Right lobe of liver (tissue), 6 donors: ENCODE data around the gene PEAK1. TPM values are rescaled to one million over a fixed set of nuclear protein-coding genes. Genes with fewer than 3 reads are reported as not detected.

Source experiments
- ATAC-seq, 4 donors: fragments of 200-7000 bp; cut with Tn5 transposase; one replicate each; pipeline ENCODE4 v1.9.1; 2020; ENCODE audit warnings: mild to moderate bottlenecking in 4 of 4, moderate library complexity in 4 of 4
- DNase-seq, 3 donors: peaks; one replicate each; pipeline ENCODE4 v3.0.0-alpha.2; 2020
- H3K27ac ChIP-seq, 3 donors: fragments of 200-600 bp; one replicate each; pipeline ENCODE4 v1.8.0; 2022
- H3K27me3 ChIP-seq, 2 donors: fragments of 200-600 bp; one replicate each; pipeline ENCODE4 v1.8.0; 2022
- H3K36me3 ChIP-seq, 4 donors: fragments of 200-600 bp; sonication (generic) in 1 of 4; one replicate each; pipeline versions ENCODE4 v1.5.1 to v1.8.0; 2017 to 2022; ENCODE audit warnings: control low read depth in 1 of 4
- H3K4me1 ChIP-seq, 4 donors: fragments of 200-600 bp; sonication (generic) in 1 of 4; one replicate each; pipeline versions ENCODE4 v1.5.1 to v1.8.0; 2017 to 2022; ENCODE audit warnings: control low read depth in 1 of 4
- H3K4me3 ChIP-seq, 3 donors: fragments of 200-600 bp; one replicate each; pipeline ENCODE4 v1.8.0; 2022
- H3K9me3 ChIP-seq, 4 donors: fragments of 200-600 bp; sonication (generic) in 1 of 4; one replicate each; pipeline versions ENCODE4 v1.5.1 to v1.8.0; 2017 to 2022; ENCODE audit warnings: control low read depth in 1 of 4
- POLR2A ChIP-seq: fragments of 450-650 bp; IDR thresholded peaks from one replicate; pipeline ENCODE4 v1.6.1; 2017; ENCODE audit warnings: antibody characterized with exemption, mild to moderate bottlenecking
- WGBS: methylation state at CpG from one replicate; pipeline ENCODE4 v1.1.6; 2018; ENCODE audit warnings: low coverage, low lambda C conversion rate; ENCODE audit not compliant: insufficient coverage; ENCODE audit errors: missing lambda C conversion rate; 5-methylcytosine and 5-hydroxymethylcytosine counted together
- intact Hi-C, 2 donors: fragments of 100-400 bp; cut with DNase I; formaldehyde crosslinking; loops; one replicate each; pipeline versions ENCODE4 v1.11.2 to v1.14.1; 2022
- total RNA-seq, 6 experiments: library from RNA; depleted of rRNA in 2 of 6; stranded (reverse); fragments of >200 nt in 2 of 6; fragmentation: NEBNext Ultra II Directional in 3 of 6; extraction: Animal tissue kit (Norgen Biotek cat#: 25700) in 3 of 6; gene quantifications; one replicate each; pipeline versions ENCODE4 v1.1.0 to v1.2.4, GENCODE V29; 2016 to 2023
- TF ChIP-seq, protein P1 (sequence below), 4 donors: fragments of 200-600 bp in 3 of 4; fragments of 450-650 bp in 1 of 4; IDR thresholded peaks; one replicate each; pipeline versions ENCODE4 v1.5.1 to v1.8.0; 2016 to 2022; ENCODE audit warnings: antibody characterized with exemption in 4 of 4, mild to moderate bottlenecking in 2 of 4
- donor health status: DM: no; HTN: yes; CAD: no.
- donor health status: DM: no; HTN: no; CAD: no.
- donor health status: DM: no; HTN: no; CAD: no.
- donor health status: DM: no; HTN: yes; CAD: no.
- donor health status: DM: no; HTN: yes; CAD: no.

PEAK1 gene
- total RNA-seq, 6 experiments from 2014 or later = 5.9 to 18.4 (median 10.1) TPM

DNA sequence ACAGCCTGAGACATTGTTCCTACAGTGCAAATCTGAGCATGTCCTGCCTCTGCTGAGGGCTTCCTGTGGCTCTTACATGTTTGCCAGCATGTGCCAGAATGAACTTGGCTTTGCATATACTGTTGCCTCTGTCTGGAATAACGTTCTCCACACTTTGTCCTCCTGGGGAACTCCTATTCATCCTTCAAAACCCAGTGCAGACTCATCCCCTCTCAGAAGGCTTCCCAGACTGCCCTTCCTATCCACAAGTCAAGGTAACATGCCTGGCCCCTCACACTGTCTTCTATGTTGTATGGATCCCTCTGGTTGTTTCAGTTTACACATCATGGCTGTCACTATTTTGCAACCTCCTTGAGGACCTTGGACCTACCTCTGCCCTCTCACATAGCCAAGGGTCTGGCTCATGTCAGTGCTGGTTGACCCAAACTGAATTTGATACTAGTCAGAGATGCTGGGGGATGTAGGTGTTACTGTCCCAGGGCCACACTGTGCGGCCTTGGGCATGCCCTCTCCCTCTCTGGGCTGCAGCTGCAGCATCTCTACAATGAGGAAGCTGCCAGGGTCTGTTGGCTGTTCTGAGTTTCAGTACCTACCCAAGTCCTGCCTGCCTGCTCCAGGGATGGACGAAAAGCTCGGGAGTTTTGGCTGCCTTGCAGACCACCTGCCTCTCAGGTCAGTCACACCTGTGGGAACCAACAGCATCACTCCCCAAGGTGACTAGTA is 320.0 kb downstream of the PEAK1 start:
- no peak for ATAC-seq
- no peak overlapping the region for H3K27ac ChIP-seq
- TF ChIP-seq, protein P1, sequence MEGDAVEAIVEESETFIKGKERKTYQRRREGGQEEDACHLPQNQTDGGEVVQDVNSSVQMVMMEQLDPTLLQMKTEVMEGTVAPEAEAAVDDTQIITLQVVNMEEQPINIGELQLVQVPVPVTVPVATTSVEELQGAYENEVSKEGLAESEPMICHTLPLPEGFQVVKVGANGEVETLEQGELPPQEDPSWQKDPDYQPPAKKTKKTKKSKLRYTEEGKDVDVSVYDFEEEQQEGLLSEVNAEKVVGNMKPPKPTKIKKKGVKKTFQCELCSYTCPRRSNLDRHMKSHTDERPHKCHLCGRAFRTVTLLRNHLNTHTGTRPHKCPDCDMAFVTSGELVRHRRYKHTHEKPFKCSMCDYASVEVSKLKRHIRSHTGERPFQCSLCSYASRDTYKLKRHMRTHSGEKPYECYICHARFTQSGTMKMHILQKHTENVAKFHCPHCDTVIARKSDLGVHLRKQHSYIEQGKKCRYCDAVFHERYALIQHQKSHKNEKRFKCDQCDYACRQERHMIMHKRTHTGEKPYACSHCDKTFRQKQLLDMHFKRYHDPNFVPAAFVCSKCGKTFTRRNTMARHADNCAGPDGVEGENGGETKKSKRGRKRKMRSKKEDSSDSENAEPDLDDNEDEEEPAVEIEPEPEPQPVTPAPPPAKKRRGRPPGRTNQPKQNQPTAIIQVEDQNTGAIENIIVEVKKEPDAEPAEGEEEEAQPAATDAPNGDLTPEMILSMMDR (IDR thresholded peaks at IDR 0.05) = no peak
- no peak for TF ChIP-seq POLR2A

DNA sequence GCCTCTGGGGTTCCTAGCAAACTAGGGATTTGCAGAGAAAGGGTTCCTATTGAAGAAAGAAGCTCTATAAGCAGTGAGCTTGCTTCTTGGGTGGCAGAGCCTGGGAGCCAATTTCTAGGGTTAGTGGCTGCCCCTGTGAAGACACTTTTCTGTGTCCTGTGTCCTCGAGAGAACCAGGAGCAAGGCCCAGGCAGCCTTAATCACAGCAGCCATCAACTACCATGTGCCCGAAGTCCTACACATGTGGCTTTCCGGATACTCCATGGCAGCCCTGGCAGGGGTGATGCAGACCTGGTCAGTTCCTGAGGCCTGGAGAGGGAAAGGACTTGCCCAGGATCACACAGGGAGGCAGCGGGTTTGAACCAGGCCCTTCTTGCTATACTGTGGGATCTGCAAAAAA is 321.3 kb downstream of the PEAK1 start:
- Histone ChIP-seq H3K4me3 (no peak overlapping the region), H3K36me3 (no peaks in the 10 kb centered on the region), H3K9me3 (no peaks in the 10 kb centered on the region), H3K27ac (no peak overlapping the region), H3K4me1 (no peaks in the 10 kb centered on the region), H3K27me3 (no peaks in the 10 kb centered on the region)
- intact Hi-C loops = no loop called here
- ATAC-seq (no peak), DNase-seq (no peak)
- WGBS = no CpG with 5 or more reads among the region's 4 CpGs
- TF ChIP-seq POLR2A = no peak
- TF ChIP-seq, protein P1 (IDR thresholded peaks at IDR 0.05) = no peak

More for the DNA sequence above, 320.0 kb downstream of the PEAK1 start:
- Histone ChIP-seq H3K36me3 (no peaks in the 10 kb centered on the region), H3K27me3 (no peaks in the 10 kb centered on the region), H3K4me3 (no peak overlapping the region), H3K9me3 (no peaks in the 10 kb centered on the region), H3K4me1 (no peaks in the 10 kb centered on the region)
- WGBS = no CpG with 5 or more reads among the region's 4 CpGs
- DNase-seq = no peak
- intact Hi-C loops = no loop called here

DNA sequence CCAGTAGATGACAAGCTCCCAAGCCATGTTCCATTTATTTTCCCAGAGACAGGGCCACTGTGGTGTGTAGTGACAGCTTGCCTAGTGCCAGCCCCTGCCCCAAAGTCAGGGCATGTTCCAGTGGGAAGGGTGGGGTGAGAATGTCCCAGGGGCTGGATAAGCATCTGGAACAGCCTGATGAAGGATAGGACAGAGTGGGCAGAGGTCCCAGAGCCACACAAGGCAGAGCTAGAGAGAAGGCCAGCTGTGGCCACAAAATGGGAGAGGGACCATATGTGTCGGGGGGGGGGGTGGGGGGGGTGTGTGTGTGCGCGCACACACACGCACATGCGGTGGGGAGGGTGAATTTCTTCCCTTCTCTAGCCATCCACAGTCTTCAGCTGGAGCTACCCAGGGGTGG is 322.0 kb downstream of the PEAK1 start:
- Histone ChIP-seq H3K9me3 (no peaks in the 10 kb centered on the region), H3K4me1 (no peaks in the 10 kb centered on the region), H3K36me3 (no peaks in the 10 kb centered on the region), H3K27me3 (no peaks in the 10 kb centered on the region), H3K27ac (no peak overlapping the region), H3K4me3 (no peak overlapping the region)
- no peak for DNase-seq
- no peak for ATAC-seq
- intact Hi-C loops = no loop called here
- TF ChIP-seq POLR2A = no peak
- TF ChIP-seq, protein P1 (IDR thresholded peaks at IDR 0.05) = no peak
- WGBS = no CpG with 5 or more reads among the region's 5 CpGs

DNA sequence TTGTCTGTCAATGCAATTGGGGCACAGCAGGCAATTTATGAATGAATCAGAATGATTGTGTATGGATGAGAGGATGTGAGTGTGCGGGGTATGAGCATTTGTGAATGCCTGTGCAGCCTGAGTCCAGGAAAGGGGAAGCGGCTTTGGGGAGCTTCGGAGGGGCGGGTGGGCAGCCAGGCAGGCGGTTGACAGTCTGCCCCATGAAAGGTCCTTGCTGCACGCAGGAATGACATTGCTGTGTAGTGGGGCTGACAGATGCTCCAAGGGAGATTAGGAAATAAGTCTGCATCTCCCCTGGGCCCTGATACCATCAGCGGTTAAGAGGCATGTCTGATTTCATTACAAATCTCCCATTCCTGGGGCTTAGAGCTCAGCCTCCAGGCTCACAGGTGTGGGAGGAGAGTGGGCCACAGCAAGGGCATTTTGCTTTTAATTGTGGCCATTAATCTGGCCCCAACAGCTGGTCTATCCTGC is 322.6 kb downstream of the PEAK1 start:
- intact Hi-C loops = no loop called here

More for the DNA sequence above, 322.6 kb downstream of the PEAK1 start:
- no peak for TF ChIP-seq POLR2A
- TF ChIP-seq, protein P1 (IDR thresholded peaks at IDR 0.05) = no peak
- H3K27ac ChIP-seq = no peak overlapping the region
- no peaks in the 10 kb centered on the region for H3K9me3 ChIP-seq
- no peak overlapping the region for H3K4me3 ChIP-seq
- ATAC-seq (no peak), DNase-seq (no peak)
- no peaks in the 10 kb centered on the region for H3K27me3 ChIP-seq
- H3K4me1 ChIP-seq = no peaks in the 10 kb centered on the region
- no peaks in the 10 kb centered on the region for H3K36me3 ChIP-seq
- WGBS = 84% methylated on average over 4 of the region's 7 CpGs
